K562 (cell line): ENCODE results near the gene HSPA4L. TPM values are rescaled to one million over a fixed set of nuclear protein-coding genes. Genes with fewer than 3 reads are reported as not detected.
A peak's percentile ranks its signal among the peaks of the same experiment; 100 is the strongest.

Experiments used
- ARID4B ChIP-seq: sonication (generic); formaldehyde crosslinking; IDR thresholded peaks from 2 replicates; pipeline ENCODE4 v1.8.0; 2022; ENCODE audit warnings: mild to moderate bottlenecking, missing genetic modification reagents
- ATF7 ChIP-seq: fragments of 450-650 bp; IDR thresholded peaks from 2 replicates; pipeline ENCODE4 v1.7.1; 2014; ENCODE audit warnings: mild to moderate bottlenecking, moderate library complexity
- CBX1 ChIP-seq: sonication (generic); IDR thresholded peaks from 2 replicates; pipeline ENCODE4 v1.6.1; 2016; ENCODE audit warnings: antibody characterized with exemption, low read depth, mild to moderate bottlenecking
- FOSL1 ChIP-seq: fragments of 200-800 bp; sonication (Bioruptor generic); conservative IDR thresholded peaks from 2 replicates; pipeline ENCODE4 v1.6.1; 2016; ENCODE audit warnings: missing genetic modification characterization, missing compliant biosample characterization
- HDAC1 ChIP-seq, 2 experiments: fragments of 450-650 bp; IDR thresholded peaks; 2 replicates each; pipeline ENCODE4 v1.6.1; 2016 to 2017; ENCODE audit warnings: inconsistent platforms in 1 of 2, mild to moderate bottlenecking in 1 of 2, moderate library complexity in 1 of 2
- HDAC6 ChIP-seq: IDR thresholded peaks from 2 replicates; pipeline ENCODE4 v1.6.1; 2012; ENCODE audit warnings: low read depth, mild to moderate bottlenecking, control low read depth, inconsistent platforms, low read length, moderate library complexity
- HMBOX1 ChIP-seq: sonication (generic); IDR thresholded peaks from 2 replicates; pipeline ENCODE4 v1.6.1; 2016
- LEF1 ChIP-seq: fragments of 450-650 bp; IDR thresholded peaks from 2 replicates; pipeline ENCODE4 v1.6.1; 2016; ENCODE audit warnings: mild to moderate bottlenecking
- MAFG ChIP-seq: fragments of 450-650 bp; conservative IDR thresholded peaks from 2 replicates; pipeline ENCODE4 v1.6.1; 2016; ENCODE audit warnings: missing genetic modification characterization, missing compliant biosample characterization
- MCM3 ChIP-seq: fragments of 450-650 bp; IDR thresholded peaks from 2 replicates; pipeline ENCODE4 v1.6.1; 2016
- MCM5 ChIP-seq: fragments of 450-650 bp; IDR thresholded peaks from 2 replicates; pipeline ENCODE4 v1.6.1; 2016; ENCODE audit warnings: low read depth
- MECOM ChIP-seq: fragments of 250-450 bp; sonication (Bioruptor Pico); IDR thresholded peaks from 2 replicates; pipeline ENCODE4 v1.8.0; 2022; ENCODE audit warnings: inconsistent platforms
- NCOA2 ChIP-seq, 2 experiments: fragments of 450-650 bp; IDR thresholded peaks; 2 replicates each; pipeline ENCODE4 v1.6.1; 2018; ENCODE audit warnings: mild to moderate bottlenecking in 2 of 2, moderate library complexity in 1 of 2; ENCODE audit not compliant: partially characterized antibody in 2 of 2
- NELFE ChIP-seq: IDR thresholded peaks from 2 replicates; pipeline ENCODE4 v1.6.1; 2011; ENCODE audit warnings: mild to moderate bottlenecking; ENCODE audit not compliant: insufficient read depth, insufficient read length
- NFXL1 ChIP-seq: fragments of 450-650 bp; formaldehyde crosslinking; IDR thresholded peaks from 2 replicates; pipeline ENCODE4 v1.4.0; 2021; ENCODE audit warnings: mild to moderate bottlenecking
- SAFB2 ChIP-seq: fragments of 200-400 bp; formaldehyde crosslinking; IDR thresholded peaks from 2 replicates; pipeline ENCODE4 v1.6.1; 2018; ENCODE audit warnings: borderline replicate concordance, low read length, low read depth, moderate library complexity; ENCODE audit not compliant: severe bottlenecking
- SMARCE1 ChIP-seq: fragments of 450-650 bp; IDR thresholded peaks from 2 replicates; pipeline ENCODE4 v1.7.1; 2016; ENCODE audit warnings: mild to moderate bottlenecking
- SNIP1 ChIP-seq: fragments of 450-650 bp; IDR thresholded peaks from 2 replicates; pipeline ENCODE4 v1.7.1; 2017; ENCODE audit warnings: low read depth, mild to moderate bottlenecking
- XRCC3 ChIP-seq: fragments of 450-650 bp; IDR thresholded peaks from 2 replicates; pipeline ENCODE4 v1.6.1; 2017; ENCODE audit warnings: mild to moderate bottlenecking, moderate library complexity
- ZC3H4 ChIP-seq: sonication (generic); formaldehyde crosslinking; IDR thresholded peaks from 2 replicates; pipeline ENCODE4 v1.9.0; 2021; ENCODE audit warnings: missing genetic modification reagents, borderline replicate concordance
- ZSCAN29 ChIP-seq: fragments of 450-650 bp; IDR thresholded peaks from 2 replicates; pipeline ENCODE4 v1.6.1; 2017
- polyA plus RNA-seq, 8 experiments: library from polyadenylated mRNA; depleted of rRNA in 4 of 8; stranded (reverse) in 5 of 8; unstranded in 3 of 8; fragments of >200 nt; fragmentation: Nextera tagmentation in 2 of 8; fragmentation: Illumina TruSeq in 1 of 8; extraction: Ambion mirVana in 2 of 8; extraction: Trizol in 1 of 8; gene quantifications; 2 replicates each; pipeline versions ENCODE4 v1.2.1 to v1.2.3, GENCODE V29; 2011 to 2014; ENCODE audit warnings: inconsistent platforms in 1 of 8, missing spikeins in 1 of 8
- total RNA-seq, 7 experiments: library from RNA; depleted of rRNA in 6 of 7; stranded (reverse); fragments of >200 nt in 6 of 7; fragmentation: Illumina TruSeq in 2 of 7; extraction: Trizol in 2 of 7; gene quantifications; 2 replicates each; pipeline versions ENCODE4 v1.2.1 to v1.2.3, GENCODE V29; 2011 to 2021; ENCODE audit warnings: low replicate concordance in 1 of 7
- TF ChIP-seq, protein P1 (sequence below), 2 experiments: fragments of 450-650 bp in 1 of 2; IDR thresholded peaks; 2 replicates each; pipeline ENCODE4 v1.6.1; 2011 to 2017; ENCODE audit warnings: low read depth in 2 of 2, antibody characterized with exemption in 1 of 2, borderline replicate concordance in 1 of 2, low read length in 1 of 2, mild to moderate bottlenecking in 1 of 2, mixed read lengths in 1 of 2; ENCODE audit not compliant: control insufficient read depth in 1 of 2

Gene HSPA4L
- total and polyA plus RNA-seq, 9 of the 15 experiments (the other 6 are each of a cell fraction or from before 2014, with no cell fraction given): 12.3 to 37.0 (median 21.7) TPM

DNA sequence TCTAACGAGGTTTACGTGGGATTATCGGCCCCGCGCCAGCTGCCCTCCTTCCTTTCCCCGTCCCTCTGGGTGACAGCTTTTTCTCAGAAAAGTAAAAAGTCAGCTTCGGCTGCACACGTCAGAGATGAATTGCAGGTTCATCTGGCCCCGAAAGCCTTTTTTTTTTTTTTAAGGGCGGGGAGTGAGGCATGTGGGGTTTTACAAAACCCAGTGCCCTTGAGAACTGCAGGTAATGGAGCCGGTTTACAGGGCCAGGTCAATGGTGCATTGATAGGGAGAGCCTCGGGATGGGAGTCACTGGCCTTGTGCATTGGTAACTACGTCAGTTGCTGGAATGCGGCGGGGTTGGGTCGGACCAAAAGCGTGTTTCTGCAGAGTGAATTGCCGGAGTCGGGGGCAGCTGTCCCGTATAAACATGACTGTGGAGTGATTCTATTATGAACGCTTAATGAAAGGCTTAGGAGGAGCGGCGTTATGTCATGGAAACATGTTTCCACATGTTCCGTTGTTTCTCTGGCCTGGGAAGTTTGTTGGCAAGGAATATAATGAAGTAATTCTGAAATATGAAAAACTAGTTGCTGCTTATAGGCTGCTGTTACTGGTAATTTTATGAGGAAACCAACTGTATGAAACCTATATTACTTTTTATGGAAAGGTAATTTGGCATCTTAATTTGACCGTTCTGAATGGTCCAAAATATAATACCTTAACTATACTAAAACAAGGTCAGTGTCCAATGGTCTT, 1.1 kb downstream of the HSPA4L start (continued):
- TF ChIP-seq MAFG (tag): no peak
- no peak for TF ChIP-seq CBX1
- TF ChIP-seq ZC3H4 (CRISPR knock-in tag): peak; percentile 22; the same call in 1 of the 2 replicates
- TF ChIP-seq ATF7: no peak; the same call in 1 of the 2 replicates
- no peak for TF ChIP-seq FOSL1 (tag)
- no peak for TF ChIP-seq NELFE
- no peak for TF ChIP-seq XRCC3
- TF ChIP-seq NFXL1 (CRISPR knock-in tag): no peak
- no peak for TF ChIP-seq HDAC6
- TF ChIP-seq MCM5: no peak
- TF ChIP-seq LEF1: no peak
- TF ChIP-seq, protein P1, sequence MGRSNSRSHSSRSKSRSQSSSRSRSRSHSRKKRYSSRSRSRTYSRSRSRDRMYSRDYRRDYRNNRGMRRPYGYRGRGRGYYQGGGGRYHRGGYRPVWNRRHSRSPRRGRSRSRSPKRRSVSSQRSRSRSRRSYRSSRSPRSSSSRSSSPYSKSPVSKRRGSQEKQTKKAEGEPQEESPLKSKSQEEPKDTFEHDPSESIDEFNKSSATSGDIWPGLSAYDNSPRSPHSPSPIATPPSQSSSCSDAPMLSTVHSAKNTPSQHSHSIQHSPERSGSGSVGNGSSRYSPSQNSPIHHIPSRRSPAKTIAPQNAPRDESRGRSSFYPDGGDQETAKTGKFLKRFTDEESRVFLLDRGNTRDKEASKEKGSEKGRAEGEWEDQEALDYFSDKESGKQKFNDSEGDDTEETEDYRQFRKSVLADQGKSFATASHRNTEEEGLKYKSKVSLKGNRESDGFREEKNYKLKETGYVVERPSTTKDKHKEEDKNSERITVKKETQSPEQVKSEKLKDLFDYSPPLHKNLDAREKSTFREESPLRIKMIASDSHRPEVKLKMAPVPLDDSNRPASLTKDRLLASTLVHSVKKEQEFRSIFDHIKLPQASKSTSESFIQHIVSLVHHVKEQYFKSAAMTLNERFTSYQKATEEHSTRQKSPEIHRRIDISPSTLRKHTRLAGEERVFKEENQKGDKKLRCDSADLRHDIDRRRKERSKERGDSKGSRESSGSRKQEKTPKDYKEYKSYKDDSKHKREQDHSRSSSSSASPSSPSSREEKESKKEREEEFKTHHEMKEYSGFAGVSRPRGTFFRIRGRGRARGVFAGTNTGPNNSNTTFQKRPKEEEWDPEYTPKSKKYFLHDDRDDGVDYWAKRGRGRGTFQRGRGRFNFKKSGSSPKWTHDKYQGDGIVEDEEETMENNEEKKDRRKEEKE (IDR thresholded peaks at IDR 0.05; ENCODE audit: borderline replicate concordance in 1 of 2, control insufficient read depth in 1 of 2, low read depth in 2 of 2, low read length in 1 of 2): no peak
- TF ChIP-seq MCM3: no peak
- TF ChIP-seq NCOA2 (IDR thresholded peaks at IDR 0.05; ENCODE audit: partially characterized antibody in 2 of 2): no peak
- TF ChIP-seq SMARCE1: 0 out of 2 replicates have a peak, but pooled peaks have one; percentile 0
- no peak for TF ChIP-seq ZSCAN29
- TF ChIP-seq HDAC1 (IDR thresholded peaks at IDR 0.05): no peak
- no peak for TF ChIP-seq SNIP1
- no peak for TF ChIP-seq MECOM
- no peak for TF ChIP-seq SAFB2
- peak; percentile 38 for TF ChIP-seq HMBOX1
- TF ChIP-seq ARID4B (CRISPR knock-in tag): peak; percentile 31; the same call in 1 of the 2 replicates
